ENCODE data around the gene LHX3.

LHX3 gene

GRCh38 chr9:136185596-136186366, 19.1 kb downstream of the LHX3 start:
- no peak overlapping the region for H3K9ac ChIP-seq (ENCODE audit: low read length)
- H3K27me3 ChIP-seq (replicated peaks; ENCODE audit: control insufficient read depth, insufficient read depth, low read length) = peaks cover 51% of the 10 kb centered on the region
- no peak overlapping the region for H3K4me3 ChIP-seq (ENCODE audit: low read length)
- no peaks in the 10 kb centered on the region for H3K36me3 ChIP-seq (ENCODE audit: control insufficient read depth, insufficient read depth, low read length, severe bottlenecking)
- H3K4me1 ChIP-seq (ENCODE audit: control insufficient read depth, insufficient read depth, low read length) = no peaks in the 10 kb centered on the region
- no peaks in the 10 kb centered on the region for H3K9me3 ChIP-seq (ENCODE audit: control insufficient read depth, low read length)
- no peak for DNase-seq (ENCODE audit: low read depth)

- Histone ChIP-seq H3K9ac (ENCODE audit: low read length) (no peak overlapping the region), H3K9me3 (ENCODE audit: control insufficient read depth, low read length) (no peaks in the 10 kb centered on the region), H3K4me1 (ENCODE audit: control insufficient read depth, insufficient read depth, low read length) (no peaks in the 10 kb centered on the region), H3K4me3 (ENCODE audit: low read length) (no peak overlapping the region), H3K27me3 (replicated peaks; ENCODE audit: control insufficient read depth, insufficient read depth, low read length) (peaks cover 44% of the 10 kb centered on the region), H3K36me3 (ENCODE audit: control insufficient read depth, insufficient read depth, low read length, severe bottlenecking) (no peaks in the 10 kb centered on the region)
- DNase-seq (ENCODE audit: low read depth) = no peak
These were observed 19.9 kb downstream of the LHX3 start for GRCh38 chr9:136185066-136185465.

- no peaks in the 10 kb centered on the region for H3K4me1 ChIP-seq (ENCODE audit: control insufficient read depth, insufficient read depth, low read length)
- H3K9ac ChIP-seq (ENCODE audit: low read length) = no peak overlapping the region
- no peaks in the 10 kb centered on the region for H3K9me3 ChIP-seq (ENCODE audit: control insufficient read depth, low read length)
- H3K4me3 ChIP-seq (ENCODE audit: low read length) = no peak overlapping the region
- peaks cover 41% of the 10 kb centered on the region for H3K27me3 ChIP-seq (replicated peaks; ENCODE audit: control insufficient read depth, insufficient read depth, low read length)
- H3K36me3 ChIP-seq (ENCODE audit: control insufficient read depth, insufficient read depth, low read length, severe bottlenecking) = no peaks in the 10 kb centered on the region
- no peak for DNase-seq (ENCODE audit: low read depth)
These were observed 22.0 kb downstream of the LHX3 start for GRCh38 chr9:136182850-136183422.

- no peak overlapping the region for H3K4me3 ChIP-seq (ENCODE audit: low read length)
- H3K4me1 ChIP-seq (ENCODE audit: control insufficient read depth, insufficient read depth, low read length) = no peaks in the 10 kb centered on the region
- H3K9ac ChIP-seq (ENCODE audit: low read length) = no peak overlapping the region
- H3K27me3 ChIP-seq (replicated peaks; ENCODE audit: control insufficient read depth, insufficient read depth, low read length) = peaks cover 36% of the 10 kb centered on the region
- no peak for DNase-seq (ENCODE audit: low read depth)
- no peaks in the 10 kb centered on the region for H3K36me3 ChIP-seq (ENCODE audit: control insufficient read depth, insufficient read depth, low read length, severe bottlenecking)
- no peaks in the 10 kb centered on the region for H3K9me3 ChIP-seq (ENCODE audit: control insufficient read depth, low read length)
These were observed 22.5 kb downstream of the LHX3 start for GRCh38 chr9:136182420-136182787.

- H3K9ac ChIP-seq (ENCODE audit: low read length) = no peak overlapping the region
- no peaks in the 10 kb centered on the region for H3K4me1 ChIP-seq (ENCODE audit: control insufficient read depth, insufficient read depth, low read length)
- H3K27me3 ChIP-seq (replicated peaks; ENCODE audit: control insufficient read depth, insufficient read depth, low read length) = peaks cover 31% of the 10 kb centered on the region
- no peaks in the 10 kb centered on the region for H3K36me3 ChIP-seq (ENCODE audit: control insufficient read depth, insufficient read depth, low read length, severe bottlenecking)
- no peak for DNase-seq (ENCODE audit: low read depth)
- H3K9me3 ChIP-seq (ENCODE audit: control insufficient read depth, low read length) = no peaks in the 10 kb centered on the region
- H3K4me3 ChIP-seq (ENCODE audit: low read length) = no peak overlapping the region
These were observed 23.0 kb downstream of the LHX3 start for GRCh38 chr9:136181784-136182419.

- DNase-seq (ENCODE audit: low read depth) = no peak
- H3K9ac ChIP-seq (ENCODE audit: low read length) = no peak overlapping the region
- H3K36me3 ChIP-seq (ENCODE audit: control insufficient read depth, insufficient read depth, low read length, severe bottlenecking) = no peaks in the 10 kb centered on the region
- no peak overlapping the region for H3K4me3 ChIP-seq (ENCODE audit: low read length)
- H3K27me3 ChIP-seq (replicated peaks; ENCODE audit: control insufficient read depth, insufficient read depth, low read length) = peaks cover 23% of the 10 kb centered on the region
- H3K4me1 ChIP-seq (ENCODE audit: control insufficient read depth, insufficient read depth, low read length) = no peaks in the 10 kb centered on the region
- no peaks in the 10 kb centered on the region for H3K9me3 ChIP-seq (ENCODE audit: control insufficient read depth, low read length)
These were observed 24.3 kb downstream of the LHX3 start for GRCh38 chr9:136180586-136180985.

GRCh38 chr9:136179761-136180160, 25.2 kb downstream of the LHX3 start:
- Histone ChIP-seq H3K9ac (ENCODE audit: low read length) (no peak overlapping the region), H3K9me3 (ENCODE audit: control insufficient read depth, low read length) (no peaks in the 10 kb centered on the region), H3K27me3 (replicated peaks; ENCODE audit: control insufficient read depth, insufficient read depth, low read length) (peaks cover 19% of the 10 kb centered on the region), H3K4me1 (ENCODE audit: control insufficient read depth, insufficient read depth, low read length) (no peaks in the 10 kb centered on the region), H3K36me3 (ENCODE audit: control insufficient read depth, insufficient read depth, low read length, severe bottlenecking) (no peaks in the 10 kb centered on the region), H3K4me3 (ENCODE audit: low read length) (no peak overlapping the region)
- no peak for DNase-seq (ENCODE audit: low read depth)

- DNase-seq (ENCODE audit: low read depth) = no peak
- H3K9ac ChIP-seq (ENCODE audit: low read length) = no peak overlapping the region
- no peak overlapping the region for H3K4me3 ChIP-seq (ENCODE audit: low read length)
- peaks cover 16% of the 10 kb centered on the region for H3K27me3 ChIP-seq (replicated peaks; ENCODE audit: control insufficient read depth, insufficient read depth, low read length)
- H3K36me3 ChIP-seq (ENCODE audit: control insufficient read depth, insufficient read depth, low read length, severe bottlenecking) = no peaks in the 10 kb centered on the region
- no peaks in the 10 kb centered on the region for H3K4me1 ChIP-seq (ENCODE audit: control insufficient read depth, insufficient read depth, low read length)
- H3K9me3 ChIP-seq (ENCODE audit: control insufficient read depth, low read length) = no peaks in the 10 kb centered on the region
These were observed 25.8 kb downstream of the LHX3 start for GRCh38 chr9:136179101-136179616.

GRCh38 chr9:136178773-136179075, 26.2 kb downstream of the LHX3 start:
- Histone ChIP-seq H3K9ac (ENCODE audit: low read length) (no peak overlapping the region), H3K27me3 (replicated peaks; ENCODE audit: control insufficient read depth, insufficient read depth, low read length) (peaks cover 17% of the 10 kb centered on the region), H3K9me3 (ENCODE audit: control insufficient read depth, low read length) (no peaks in the 10 kb centered on the region), H3K4me3 (ENCODE audit: low read length) (no peak overlapping the region), H3K4me1 (ENCODE audit: control insufficient read depth, insufficient read depth, low read length) (no peaks in the 10 kb centered on the region), H3K36me3 (ENCODE audit: control insufficient read depth, insufficient read depth, low read length, severe bottlenecking) (no peaks in the 10 kb centered on the region)
- DNase-seq (ENCODE audit: low read depth) = no peak

- no peak for DNase-seq (ENCODE audit: low read depth)
- peaks cover 16% of the 10 kb centered on the region for H3K27me3 ChIP-seq (replicated peaks; ENCODE audit: control insufficient read depth, insufficient read depth, low read length)
- H3K36me3 ChIP-seq (ENCODE audit: control insufficient read depth, insufficient read depth, low read length, severe bottlenecking) = no peaks in the 10 kb centered on the region
- H3K4me1 ChIP-seq (ENCODE audit: control insufficient read depth, insufficient read depth, low read length) = no peaks in the 10 kb centered on the region
- H3K9ac ChIP-seq (ENCODE audit: low read length) = no peak overlapping the region
- H3K4me3 ChIP-seq (ENCODE audit: low read length) = no peak overlapping the region
- no peaks in the 10 kb centered on the region for H3K9me3 ChIP-seq (ENCODE audit: control insufficient read depth, low read length)
These were observed 26.7 kb downstream of the LHX3 start for GRCh38 chr9:136178061-136178772.

- no peaks in the 10 kb centered on the region for H3K4me1 ChIP-seq (ENCODE audit: control insufficient read depth, insufficient read depth, low read length)
- H3K4me3 ChIP-seq (ENCODE audit: low read length) = no peak overlapping the region
- H3K9ac ChIP-seq (ENCODE audit: low read length) = no peak overlapping the region
- no peaks in the 10 kb centered on the region for H3K9me3 ChIP-seq (ENCODE audit: control insufficient read depth, low read length)
- peaks cover 20% of the 10 kb centered on the region for H3K27me3 ChIP-seq (replicated peaks; ENCODE audit: control insufficient read depth, insufficient read depth, low read length)
- no peak for DNase-seq (ENCODE audit: low read depth)
- H3K36me3 ChIP-seq (ENCODE audit: control insufficient read depth, insufficient read depth, low read length, severe bottlenecking) = no peaks in the 10 kb centered on the region
These were observed 27.7 kb downstream of the LHX3 start for GRCh38 chr9:136177224-136177623.

Data from adipocyte (in vitro differentiated cells).